Measurements from ENCODE around the gene BCL2.
"Not testable (repeated sequence)": the region's sequence is repeated elsewhere in the genome, so short reads cannot be mapped to it uniquely, and the experiment has no call there.

BCL2 gene

DNA sequence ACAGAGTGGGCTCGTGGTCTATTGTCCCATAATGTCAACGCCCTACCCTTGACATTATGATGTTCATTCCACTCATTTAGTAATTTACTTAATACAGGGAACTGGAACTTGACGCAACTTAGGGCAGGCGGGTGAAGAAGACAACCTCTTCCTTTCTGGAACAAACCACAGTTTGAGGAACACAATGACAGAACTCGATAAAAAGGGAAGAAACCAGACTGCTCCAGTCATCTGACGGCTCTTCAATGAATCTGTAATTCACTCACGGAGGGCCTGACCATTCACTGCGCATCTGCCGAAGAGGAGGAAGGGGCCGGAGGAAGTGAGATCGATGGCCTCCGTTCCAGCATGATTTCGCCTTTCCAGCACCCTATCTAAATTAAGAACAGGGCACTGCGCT is 83.2 kb downstream of the BCL2 start:
- H3K27me3 ChIP-seq (ENCODE audit: control insufficient read depth, insufficient read depth, low read length) = no peaks in the 10 kb centered on the region
- peaks cover 15% of the 10 kb centered on the region for H3K4me1 ChIP-seq (ENCODE audit: control insufficient read depth, insufficient read depth, low read length)
- H3K36me3 ChIP-seq (ENCODE audit: control insufficient read depth, insufficient read depth, low read length) = no peaks in the 10 kb centered on the region
- H3K27ac ChIP-seq (ENCODE audit: low read depth, low read length) = peak overlapping the region; percentile 43
- no peak overlapping the region for H3K9ac ChIP-seq (ENCODE audit: low read length)
- H3K4me3 ChIP-seq (ENCODE audit: low read length) = no peak overlapping the region

DNA sequence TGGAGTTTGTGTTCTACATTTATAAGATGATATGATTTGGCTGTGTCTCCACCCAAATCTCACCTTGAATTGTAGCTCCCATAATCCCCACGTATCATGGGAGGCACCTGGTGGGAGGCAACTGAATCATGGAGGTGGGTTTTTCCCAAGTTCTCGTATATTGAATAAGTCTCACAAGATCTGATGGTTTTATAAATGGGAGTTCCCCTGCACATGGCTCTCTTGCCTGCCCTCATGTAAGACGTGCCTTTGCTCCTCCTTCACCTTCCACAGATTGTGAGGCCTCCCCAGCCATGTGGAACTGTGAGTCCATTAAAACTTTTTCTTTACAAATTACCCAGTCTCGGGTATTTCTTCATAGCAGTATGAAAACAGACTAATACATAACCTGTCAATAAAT is 83.6 kb downstream of the BCL2 start:
- not testable (repeated sequence) for H3K27ac ChIP-seq (ENCODE audit: low read depth, low read length); H3K9ac ChIP-seq (ENCODE audit: low read length); H3K4me3 ChIP-seq (ENCODE audit: low read length); H3K27me3 ChIP-seq (ENCODE audit: control insufficient read depth, insufficient read depth, low read length); H3K36me3 ChIP-seq (ENCODE audit: control insufficient read depth, insufficient read depth, low read length)
- peaks cover 15% of the 10 kb centered on the region for H3K4me1 ChIP-seq (ENCODE audit: control insufficient read depth, insufficient read depth, low read length)

DNA sequence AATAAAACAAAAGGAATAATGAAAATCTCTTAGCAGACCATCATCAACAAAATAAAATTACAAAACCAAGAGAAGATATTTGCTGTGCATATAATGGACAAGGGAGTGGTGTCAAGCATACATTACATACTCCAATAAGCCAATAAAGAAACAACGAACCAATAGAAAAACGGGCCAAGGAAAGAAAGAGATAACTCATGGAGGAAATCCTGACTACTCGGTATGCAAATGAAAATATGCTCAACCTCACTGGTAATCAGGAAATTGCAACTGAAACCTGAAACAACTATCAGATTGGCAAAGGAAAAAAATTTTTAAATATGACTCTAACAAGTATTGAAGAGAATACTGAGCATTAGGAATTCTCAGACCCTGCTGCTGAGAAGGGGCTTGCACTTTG is 84.7 kb downstream of the BCL2 start:
- H3K4me1 ChIP-seq (ENCODE audit: control insufficient read depth, insufficient read depth, low read length) = peaks cover 17% of the 10 kb centered on the region
- H3K36me3 ChIP-seq (ENCODE audit: control insufficient read depth, insufficient read depth, low read length) = no peaks in the 10 kb centered on the region
- H3K27me3 ChIP-seq (ENCODE audit: control insufficient read depth, insufficient read depth, low read length) = no peaks in the 10 kb centered on the region
- H3K9ac ChIP-seq (ENCODE audit: low read length) = no peak overlapping the region
- no peak overlapping the region for H3K4me3 ChIP-seq (ENCODE audit: low read length)
- H3K27ac ChIP-seq (ENCODE audit: low read depth, low read length) = no peak overlapping the region

DNA sequence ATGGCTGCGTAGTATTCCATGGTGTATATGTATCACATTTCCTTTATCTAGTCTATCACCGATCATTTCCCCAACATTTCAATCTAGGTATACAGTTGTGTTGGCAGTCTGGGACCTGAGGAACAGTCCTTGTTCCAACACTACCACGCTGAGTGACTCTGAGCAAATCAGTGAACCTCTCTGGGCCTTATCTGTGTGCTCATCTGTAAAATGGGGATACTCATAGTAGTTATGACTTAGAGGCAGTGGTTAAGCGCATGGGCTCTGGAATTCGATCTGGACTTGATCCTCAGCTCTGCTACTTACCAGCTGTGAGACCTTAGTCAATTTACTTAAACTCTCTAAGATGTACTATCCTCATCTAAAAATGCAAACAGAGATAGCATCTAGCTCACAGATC is 85.1 kb downstream of the BCL2 start:
- Histone ChIP-seq H3K9ac (ENCODE audit: low read length) (no peak overlapping the region), H3K4me1 (ENCODE audit: control insufficient read depth, insufficient read depth, low read length) (peaks cover 17% of the 10 kb centered on the region), H3K36me3 (ENCODE audit: control insufficient read depth, insufficient read depth, low read length) (no peaks in the 10 kb centered on the region), H3K27me3 (ENCODE audit: control insufficient read depth, insufficient read depth, low read length) (no peaks in the 10 kb centered on the region), H3K27ac (ENCODE audit: low read depth, low read length) (no peak overlapping the region), H3K4me3 (ENCODE audit: low read length) (no peak overlapping the region)

DNA sequence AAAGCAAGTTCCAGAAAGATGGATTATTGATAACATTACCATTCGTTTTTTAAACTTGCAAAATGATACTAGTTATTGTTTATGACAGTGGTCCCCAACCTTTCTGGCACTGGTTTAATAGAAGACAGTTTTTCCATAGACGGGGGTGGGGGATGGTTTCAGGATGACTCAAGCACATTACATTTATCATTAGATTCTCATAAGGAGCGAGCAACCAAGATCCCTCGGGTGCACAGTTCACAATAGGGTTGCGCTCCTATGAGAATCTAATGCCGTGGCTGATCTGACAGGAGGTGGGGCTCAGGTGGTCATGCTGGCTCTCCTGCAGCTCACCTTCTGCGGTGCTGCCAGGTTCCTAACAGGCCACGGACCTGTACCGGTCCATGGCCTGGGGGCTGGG is 86.2 kb downstream of the BCL2 start:
- Histone ChIP-seq H3K27ac (ENCODE audit: low read depth, low read length) (no peak overlapping the region), H3K4me1 (ENCODE audit: control insufficient read depth, insufficient read depth, low read length) (peaks cover 13% of the 10 kb centered on the region)

DNA sequence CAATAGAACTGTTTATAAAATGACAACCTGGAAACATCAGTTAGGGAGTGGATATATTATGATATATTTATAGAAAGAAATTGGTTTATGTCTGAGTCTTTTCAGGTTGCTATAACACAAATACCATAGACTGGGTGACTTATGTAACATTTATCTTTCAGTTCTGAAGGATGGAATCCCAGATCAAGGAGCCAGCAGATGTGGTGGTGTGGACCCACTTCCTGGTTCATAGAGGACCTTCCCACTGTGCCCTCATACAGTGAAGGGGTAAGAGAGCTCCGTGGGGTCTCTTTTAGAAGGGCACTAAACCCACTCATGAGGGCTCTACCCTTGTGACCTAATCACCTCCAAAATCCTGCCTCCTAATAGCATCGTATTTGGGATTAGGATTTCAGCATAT is 86.7 kb downstream of the BCL2 start:
- no peaks in the 10 kb centered on the region for H3K36me3 ChIP-seq (ENCODE audit: control insufficient read depth, insufficient read depth, low read length)
- peaks cover 8% of the 10 kb centered on the region for H3K4me1 ChIP-seq (ENCODE audit: control insufficient read depth, insufficient read depth, low read length)
- H3K4me3 ChIP-seq (ENCODE audit: low read length) = no peak overlapping the region
- no peak overlapping the region for H3K9ac ChIP-seq (ENCODE audit: low read length)
- H3K27me3 ChIP-seq (ENCODE audit: control insufficient read depth, insufficient read depth, low read length) = no peaks in the 10 kb centered on the region
- H3K27ac ChIP-seq (ENCODE audit: low read depth, low read length) = no peak overlapping the region

More for the DNA sequence above, 86.2 kb downstream of the BCL2 start:
- no peaks in the 10 kb centered on the region for H3K36me3 ChIP-seq (ENCODE audit: control insufficient read depth, insufficient read depth, low read length)
- H3K9ac ChIP-seq (ENCODE audit: low read length) = no peak overlapping the region
- no peak overlapping the region for H3K4me3 ChIP-seq (ENCODE audit: low read length)
- no peaks in the 10 kb centered on the region for H3K27me3 ChIP-seq (ENCODE audit: control insufficient read depth, insufficient read depth, low read length)

DNA sequence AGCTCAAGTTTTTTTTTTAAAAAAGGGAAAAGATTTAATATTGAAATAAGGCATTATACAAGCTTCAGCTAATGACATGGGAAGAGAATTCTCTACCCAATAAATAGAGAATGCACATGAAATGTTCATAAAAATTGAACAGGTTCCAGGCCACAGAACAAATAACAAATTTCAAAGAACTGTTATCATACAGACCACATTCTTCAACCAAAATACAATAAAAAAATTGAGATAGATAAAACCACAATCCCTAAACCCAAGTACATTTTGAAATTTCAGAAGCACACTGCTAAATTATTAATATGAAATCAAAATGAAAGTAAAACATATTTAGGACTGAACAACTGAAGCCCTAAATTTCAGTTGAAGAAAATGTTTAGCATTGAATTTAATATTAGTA is 89.6 kb downstream of the BCL2 start:
- H3K27ac ChIP-seq (ENCODE audit: low read depth, low read length) = no peak overlapping the region
- H3K4me3 ChIP-seq (ENCODE audit: low read length) = no peak overlapping the region
- peaks cover 2% of the 10 kb centered on the region for H3K4me1 ChIP-seq (ENCODE audit: control insufficient read depth, insufficient read depth, low read length)
- no peaks in the 10 kb centered on the region for H3K36me3 ChIP-seq (ENCODE audit: control insufficient read depth, insufficient read depth, low read length)
- H3K9ac ChIP-seq (ENCODE audit: low read length) = no peak overlapping the region
- no peaks in the 10 kb centered on the region for H3K27me3 ChIP-seq (ENCODE audit: control insufficient read depth, insufficient read depth, low read length)

DNA sequence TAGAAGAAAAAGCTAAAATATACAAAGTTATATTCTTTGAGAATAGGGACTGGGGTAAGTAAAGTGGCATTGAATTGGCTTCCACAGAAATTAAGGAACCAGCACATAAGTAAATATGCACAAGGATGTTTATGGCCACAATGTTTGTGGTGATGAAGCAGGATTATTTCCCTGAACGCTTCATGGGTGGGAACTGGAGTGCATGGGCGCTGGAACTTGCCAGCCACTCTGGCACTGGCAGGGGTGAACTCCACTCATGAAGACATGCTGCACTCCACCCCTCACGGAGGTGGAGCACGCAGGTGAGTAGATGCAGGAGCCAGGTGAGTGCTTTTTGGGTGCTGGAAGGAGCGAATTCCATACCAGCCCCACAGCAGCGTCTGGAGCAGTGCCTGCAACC is 94.1 kb downstream of the BCL2 start:
- H3K27ac ChIP-seq (ENCODE audit: low read depth, low read length) = no peak overlapping the region
- H3K27me3 ChIP-seq (ENCODE audit: control insufficient read depth, insufficient read depth, low read length) = no peaks in the 10 kb centered on the region
- no peaks in the 10 kb centered on the region for H3K36me3 ChIP-seq (ENCODE audit: control insufficient read depth, insufficient read depth, low read length)
- H3K9ac ChIP-seq (ENCODE audit: low read length) = no peak overlapping the region
- H3K4me3 ChIP-seq (ENCODE audit: low read length) = no peak overlapping the region
- H3K4me1 ChIP-seq (ENCODE audit: control insufficient read depth, insufficient read depth, low read length) = peaks cover 2% of the 10 kb centered on the region

DNA sequence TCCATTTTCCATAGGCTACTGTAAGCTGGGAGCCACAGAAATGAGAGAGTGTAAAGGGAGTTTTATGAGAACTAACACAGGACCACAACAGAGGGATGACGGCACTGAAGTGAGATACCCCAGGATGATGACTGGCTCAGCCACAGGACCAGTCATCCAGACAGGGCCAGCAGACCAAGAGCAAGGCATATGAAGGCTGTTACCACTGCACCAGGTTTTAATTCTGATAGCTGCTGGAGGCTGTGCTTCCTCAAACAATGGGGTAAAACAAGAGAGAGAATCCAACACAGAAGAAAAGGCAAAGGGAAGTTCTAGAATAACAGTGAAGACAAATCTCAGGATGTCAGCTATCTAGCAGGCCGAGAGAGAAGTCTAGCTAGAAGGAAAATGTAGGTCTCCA is 94.9 kb downstream of the BCL2 start:
- no peaks in the 10 kb centered on the region for H3K4me1 ChIP-seq (ENCODE audit: control insufficient read depth, insufficient read depth, low read length)
- no peak overlapping the region for H3K27ac ChIP-seq (ENCODE audit: low read depth, low read length)
- H3K27me3 ChIP-seq (ENCODE audit: control insufficient read depth, insufficient read depth, low read length) = no peaks in the 10 kb centered on the region
- H3K36me3 ChIP-seq (ENCODE audit: control insufficient read depth, insufficient read depth, low read length) = no peaks in the 10 kb centered on the region
- no peak overlapping the region for H3K9ac ChIP-seq (ENCODE audit: low read length)
- no peak overlapping the region for H3K4me3 ChIP-seq (ENCODE audit: low read length)

DNA sequence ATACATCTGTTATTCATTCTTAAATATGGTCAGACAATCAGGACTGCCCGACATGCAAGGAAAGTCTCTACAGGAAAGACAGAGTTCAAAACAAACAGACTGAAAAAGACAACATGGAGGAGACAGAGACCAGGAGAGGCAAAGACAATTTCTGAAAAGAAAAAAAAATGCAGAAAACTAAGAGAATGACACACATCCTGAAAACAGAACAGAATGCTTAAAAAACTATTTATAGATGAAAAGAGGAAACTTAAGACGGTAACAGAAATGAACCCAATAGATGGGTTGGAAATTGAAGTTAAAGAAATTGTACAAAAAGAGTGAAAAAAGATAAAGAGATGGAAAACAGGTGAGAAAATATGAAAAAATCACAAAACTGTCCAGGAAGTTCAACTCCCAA is 95.7 kb downstream of the BCL2 start:
- H3K27me3 ChIP-seq (ENCODE audit: control insufficient read depth, insufficient read depth, low read length) = no peaks in the 10 kb centered on the region
- no peak overlapping the region for H3K9ac ChIP-seq (ENCODE audit: low read length)
- no peak overlapping the region for H3K4me3 ChIP-seq (ENCODE audit: low read length)
- no peaks in the 10 kb centered on the region for H3K4me1 ChIP-seq (ENCODE audit: control insufficient read depth, insufficient read depth, low read length)
- H3K36me3 ChIP-seq (ENCODE audit: control insufficient read depth, insufficient read depth, low read length) = no peaks in the 10 kb centered on the region
- H3K27ac ChIP-seq (ENCODE audit: low read depth, low read length) = no peak overlapping the region

DNA sequence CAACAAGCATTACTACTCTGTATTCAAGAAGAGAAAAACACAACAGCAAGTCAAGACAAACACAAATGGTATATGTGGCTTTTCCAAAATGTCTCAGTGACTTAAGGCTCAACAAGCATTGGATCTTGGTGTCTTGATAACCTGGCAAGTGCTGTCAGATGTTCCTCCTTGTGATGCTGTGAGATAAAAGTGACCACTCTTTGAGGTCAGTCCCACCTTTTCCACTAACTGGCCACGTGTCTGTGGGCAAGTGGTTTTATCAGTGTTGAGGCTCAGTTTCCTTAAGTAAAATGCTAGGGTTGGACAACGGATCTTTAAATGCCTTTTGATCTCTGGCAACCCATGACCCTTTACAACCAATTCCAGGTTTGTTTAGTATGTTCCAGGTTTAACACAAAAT is 98.7 kb downstream of the BCL2 start:
- no peak overlapping the region for H3K9ac ChIP-seq (ENCODE audit: low read length)
- no peaks in the 10 kb centered on the region for H3K36me3 ChIP-seq (ENCODE audit: control insufficient read depth, insufficient read depth, low read length)
- no peaks in the 10 kb centered on the region for H3K27me3 ChIP-seq (ENCODE audit: control insufficient read depth, insufficient read depth, low read length)
- H3K4me3 ChIP-seq (ENCODE audit: low read length) = no peak overlapping the region
- no peaks in the 10 kb centered on the region for H3K4me1 ChIP-seq (ENCODE audit: control insufficient read depth, insufficient read depth, low read length)
- no peak overlapping the region for H3K27ac ChIP-seq (ENCODE audit: low read depth, low read length)

DNA sequence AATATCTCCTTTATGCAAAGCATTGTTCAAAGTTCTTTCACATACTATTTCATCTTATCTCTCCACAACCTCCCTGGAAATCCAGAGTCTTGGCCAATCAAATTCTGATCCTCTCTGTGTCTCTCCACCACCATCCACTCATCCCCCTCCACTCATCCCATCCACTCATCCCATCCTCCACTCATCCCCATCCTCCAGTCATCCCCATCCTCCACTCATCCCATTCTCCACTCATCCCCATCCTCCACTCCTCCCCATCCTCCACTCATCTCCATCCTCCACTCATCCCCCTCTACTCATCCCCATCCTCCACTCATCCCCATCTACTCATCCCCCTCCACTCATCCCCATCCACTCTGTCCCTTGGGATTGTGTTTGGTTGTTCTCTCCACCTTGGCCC is 101.1 kb downstream of the BCL2 start:
- Histone ChIP-seq H3K9ac (ENCODE audit: low read length) (no peak overlapping the region), H3K4me1 (ENCODE audit: control insufficient read depth, insufficient read depth, low read length) (no peaks in the 10 kb centered on the region), H3K27ac (ENCODE audit: low read depth, low read length) (no peak overlapping the region), H3K27me3 (ENCODE audit: control insufficient read depth, insufficient read depth, low read length) (no peaks in the 10 kb centered on the region), H3K36me3 (ENCODE audit: control insufficient read depth, insufficient read depth, low read length) (no peaks in the 10 kb centered on the region), H3K4me3 (ENCODE audit: low read length) (no peak overlapping the region)

DNA sequence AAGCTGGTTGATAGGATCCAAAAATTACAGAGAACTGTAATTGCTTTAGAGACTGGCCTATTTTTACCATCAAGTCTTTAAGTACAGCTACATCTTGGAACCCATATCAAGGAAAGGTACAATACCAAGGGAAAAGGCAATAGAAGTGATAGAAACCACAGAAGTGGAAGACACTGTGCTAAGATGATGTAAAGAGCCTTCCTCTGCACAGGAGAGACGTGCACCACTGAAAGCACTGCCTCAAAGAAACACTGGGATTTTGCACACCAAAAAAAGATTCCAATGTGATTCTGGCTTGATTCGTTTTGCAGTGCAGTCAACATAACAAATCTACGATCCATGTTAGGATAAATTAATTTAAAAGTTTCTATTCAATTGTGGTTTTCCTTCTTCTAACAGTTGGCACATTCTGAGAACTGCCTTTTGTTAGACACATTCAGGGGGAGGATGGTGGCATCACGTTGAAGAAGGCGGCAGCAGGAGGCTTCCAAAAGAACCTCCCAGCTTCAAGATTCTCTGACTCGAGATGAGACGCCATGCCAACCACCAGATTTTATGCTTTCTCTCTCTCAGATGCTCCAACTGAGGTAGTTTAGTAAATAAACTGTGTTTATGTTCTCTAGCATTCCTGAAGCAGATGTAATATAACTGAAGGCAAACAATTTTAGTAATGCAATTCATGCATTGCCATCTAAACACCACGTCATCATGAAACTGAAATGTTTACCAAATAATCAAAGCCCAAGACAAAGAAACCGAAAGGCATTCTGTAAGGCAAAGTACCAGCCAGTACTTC is 102.9 kb downstream of the BCL2 start:
- H3K4me3 ChIP-seq (ENCODE audit: low read length) = no peak overlapping the region

More for the DNA sequence above, 102.9 kb downstream of the BCL2 start:
- no peak overlapping the region for H3K9ac ChIP-seq (ENCODE audit: low read length)
- H3K27ac ChIP-seq (ENCODE audit: low read depth, low read length) = no peak overlapping the region
- no peaks in the 10 kb centered on the region for H3K4me1 ChIP-seq (ENCODE audit: control insufficient read depth, insufficient read depth, low read length)
- H3K36me3 ChIP-seq (ENCODE audit: control insufficient read depth, insufficient read depth, low read length) = no peaks in the 10 kb centered on the region
- H3K27me3 ChIP-seq (ENCODE audit: control insufficient read depth, insufficient read depth, low read length) = no peaks in the 10 kb centered on the region

All from rectal smooth muscle tissue (tissue), 1 donor.